Astrocyte (in vitro differentiated cells and primary cell): ENCODE measurements around the gene FILIP1L. TPM values are rescaled to one million over a fixed set of nuclear protein-coding genes. Genes with fewer than 3 reads are reported as not detected.
A peak's percentile ranks its signal among the peaks of the same experiment; 100 is the strongest.

Source experiments
- DNase-seq: peaks from one replicate; pipeline ENCODE4 v3.0.0-alpha.2; 2010; ENCODE audit warnings: low read depth
- FAIRE-seq: peaks from 2 replicates; lab custom pipeline; 2011; peaks lifted over from hg19 to GRCh38; lab: Jason Lieb, UNC
- H2AFZ ChIP-seq: 2 replicates; pipeline ENCODE4 v1.6.0; 2012; ENCODE audit warnings: low read depth, low read length, inconsistent platforms
- H3K27ac ChIP-seq: 2 replicates; pipeline ENCODE4 v1.5.1; 2011; ENCODE audit warnings: low read depth, low read length, inconsistent platforms
- H3K27me3 ChIP-seq: 2 replicates; pipeline ENCODE4 v1.6.0; 2011; ENCODE audit warnings: low read length, inconsistent platforms; ENCODE audit not compliant: insufficient read depth
- H3K36me3 ChIP-seq: 2 replicates; pipeline ENCODE4 v1.5.1; 2011; ENCODE audit warnings: low read length, inconsistent platforms; ENCODE audit not compliant: insufficient read depth
- H3K4me1 ChIP-seq: 2 replicates; pipeline ENCODE4 v1.5.1; 2011; ENCODE audit warnings: low read length, inconsistent platforms; ENCODE audit not compliant: insufficient read depth
- H3K4me2 ChIP-seq: 2 replicates; pipeline ENCODE4 v1.6.0; 2012; ENCODE audit warnings: low read length, inconsistent platforms
- H3K4me3 ChIP-seq: 2 replicates; pipeline ENCODE4 v1.5.1; 2011; ENCODE audit warnings: low read depth, mild to moderate bottlenecking, low read length, inconsistent platforms; ENCODE audit not compliant: insufficient read depth
- H3K79me2 ChIP-seq: 2 replicates; pipeline ENCODE4 v1.6.0; 2012; ENCODE audit warnings: mild to moderate bottlenecking, low read length, inconsistent platforms; ENCODE audit not compliant: insufficient read depth
- H3K9ac ChIP-seq: 2 replicates; pipeline ENCODE4 v1.6.0; 2012; ENCODE audit warnings: mild to moderate bottlenecking, low read length, inconsistent platforms
- H3K9me3 ChIP-seq: 2 replicates; pipeline ENCODE4 v1.5.1; 2012; ENCODE audit warnings: low read depth, mild to moderate bottlenecking, low read length, inconsistent platforms; ENCODE audit not compliant: insufficient read depth
- H4K20me1 ChIP-seq: 2 replicates; pipeline ENCODE4 v1.6.0; 2012; ENCODE audit warnings: low read length, inconsistent platforms; ENCODE audit not compliant: insufficient read depth
- H3K27ac Mint-ChIP-seq: one replicate; pipeline ENCODE4 v1.8.0; 2021; ENCODE audit warnings: mild to moderate bottlenecking, mixed read lengths; ENCODE audit not compliant: unreplicated experiment
- H3K27me3 Mint-ChIP-seq: one replicate; pipeline ENCODE4 v1.8.0; 2021; ENCODE audit warnings: low read depth, mixed read lengths; ENCODE audit not compliant: unreplicated experiment
- H3K36me3 Mint-ChIP-seq: one replicate; pipeline ENCODE4 v1.8.0; 2021; ENCODE audit warnings: low read depth, mixed read lengths; ENCODE audit not compliant: unreplicated experiment
- H3K4me1 Mint-ChIP-seq: one replicate; pipeline ENCODE4 v1.8.0; 2021; ENCODE audit warnings: low read depth, mixed read lengths; ENCODE audit not compliant: unreplicated experiment
- H3K4me3 Mint-ChIP-seq: one replicate; pipeline ENCODE4 v1.8.0; 2021; ENCODE audit warnings: mild to moderate bottlenecking, moderate library complexity, mixed read lengths; ENCODE audit not compliant: unreplicated experiment
- H3K9me3 Mint-ChIP-seq: one replicate; pipeline ENCODE4 v1.8.0; 2021; ENCODE audit warnings: mild to moderate bottlenecking, mixed read lengths; ENCODE audit not compliant: unreplicated experiment
- EZH2 ChIP-seq: IDR thresholded peaks from 2 replicates; pipeline ENCODE4 v1.6.1; 2012; ENCODE audit warnings: mild to moderate bottlenecking, low read length, inconsistent platforms; ENCODE audit not compliant: insufficient read depth
- total RNA-seq: library from RNA; stranded (reverse); gene quantifications from 2 replicates; pipeline ENCODE4 v1.2.1, GENCODE V29; 2021
- TF ChIP-seq, protein P1 (sequence below): IDR thresholded peaks from 2 replicates; pipeline ENCODE4 v1.5.1; 2011; ENCODE audit warnings: low read depth, mild to moderate bottlenecking, inconsistent platforms, low read length, moderate library complexity; ENCODE audit not compliant: insufficient read depth

Gene FILIP1L
- total RNA-seq, 1 donor from 2014 or later = 209 TPM

GRCh38 chr3:100081986-100082692 lies 32.2 kb downstream of the FILIP1L start:
- TF ChIP-seq EZH2 = no peak
- TF ChIP-seq, protein P1, sequence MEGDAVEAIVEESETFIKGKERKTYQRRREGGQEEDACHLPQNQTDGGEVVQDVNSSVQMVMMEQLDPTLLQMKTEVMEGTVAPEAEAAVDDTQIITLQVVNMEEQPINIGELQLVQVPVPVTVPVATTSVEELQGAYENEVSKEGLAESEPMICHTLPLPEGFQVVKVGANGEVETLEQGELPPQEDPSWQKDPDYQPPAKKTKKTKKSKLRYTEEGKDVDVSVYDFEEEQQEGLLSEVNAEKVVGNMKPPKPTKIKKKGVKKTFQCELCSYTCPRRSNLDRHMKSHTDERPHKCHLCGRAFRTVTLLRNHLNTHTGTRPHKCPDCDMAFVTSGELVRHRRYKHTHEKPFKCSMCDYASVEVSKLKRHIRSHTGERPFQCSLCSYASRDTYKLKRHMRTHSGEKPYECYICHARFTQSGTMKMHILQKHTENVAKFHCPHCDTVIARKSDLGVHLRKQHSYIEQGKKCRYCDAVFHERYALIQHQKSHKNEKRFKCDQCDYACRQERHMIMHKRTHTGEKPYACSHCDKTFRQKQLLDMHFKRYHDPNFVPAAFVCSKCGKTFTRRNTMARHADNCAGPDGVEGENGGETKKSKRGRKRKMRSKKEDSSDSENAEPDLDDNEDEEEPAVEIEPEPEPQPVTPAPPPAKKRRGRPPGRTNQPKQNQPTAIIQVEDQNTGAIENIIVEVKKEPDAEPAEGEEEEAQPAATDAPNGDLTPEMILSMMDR = no peak
- H2AFZ ChIP-seq = no peak overlapping the region
- Mint-ChIP-seq H3K4me1 (peaks cover 43% of the 10 kb centered on the region), H3K27ac (no peak overlapping the region), H3K9me3 (no peaks in the 10 kb centered on the region), H3K36me3 (no peaks in the 10 kb centered on the region), H3K4me3 (no peak overlapping the region), H3K27me3 (no peaks in the 10 kb centered on the region)
- no peaks in the 10 kb centered on the region for H3K36me3 ChIP-seq
- no peaks in the 10 kb centered on the region for H3K9me3 ChIP-seq
- no peaks in the 10 kb centered on the region for H4K20me1 ChIP-seq
- H3K27me3 ChIP-seq = no peaks in the 10 kb centered on the region
- no peak overlapping the region for H3K27ac ChIP-seq
- no peaks in the 10 kb centered on the region for H3K79me2 ChIP-seq
- H3K9ac ChIP-seq = no peak overlapping the region
- no peak overlapping the region for H3K4me2 ChIP-seq
- DNase-seq = no peak
- FAIRE-seq = no peak
- no peak overlapping the region for H3K4me3 ChIP-seq
- peaks cover 14% of the 10 kb centered on the region for H3K4me1 ChIP-seq

DNA sequence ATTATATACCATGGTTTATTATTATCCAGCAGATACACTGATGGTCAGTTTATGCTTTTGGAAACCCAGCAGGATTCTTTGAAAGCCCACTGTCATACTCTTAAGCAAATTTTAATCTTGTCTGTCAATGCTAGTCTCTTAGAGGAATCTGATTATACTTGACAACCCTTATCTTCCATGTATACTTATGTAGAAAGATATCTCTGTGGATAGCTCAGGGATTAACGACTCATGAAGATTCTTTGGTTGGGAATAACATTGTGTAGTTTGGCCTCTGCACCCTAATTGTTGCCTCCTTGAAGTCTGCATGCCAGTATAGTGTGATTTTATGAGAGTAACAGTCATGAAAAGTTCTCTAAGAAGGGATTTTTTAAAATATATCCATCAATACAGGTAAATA lies 33.0 kb downstream of the FILIP1L start:
- H3K36me3 Mint-ChIP-seq = no peaks in the 10 kb centered on the region
- Histone ChIP-seq H2AFZ (no peak overlapping the region), H3K79me2 (no peaks in the 10 kb centered on the region), H3K27me3 (no peaks in the 10 kb centered on the region), H3K9ac (no peak overlapping the region), H3K27ac (no peak overlapping the region), H3K4me2 (no peak overlapping the region), H3K36me3 (no peaks in the 10 kb centered on the region), H3K4me3 (no peak overlapping the region), H3K4me1 (peaks cover 7% of the 10 kb centered on the region), H4K20me1 (no peaks in the 10 kb centered on the region), H3K9me3 (no peaks in the 10 kb centered on the region)
- TF ChIP-seq, protein P1 = no peak
- TF ChIP-seq EZH2 = no peak
- no peak overlapping the region for H3K4me3 Mint-ChIP-seq
- H3K9me3 Mint-ChIP-seq = no peaks in the 10 kb centered on the region
- no peak for DNase-seq
- H3K27me3 Mint-ChIP-seq = no peaks in the 10 kb centered on the region
- no peak for FAIRE-seq
- no peak overlapping the region for H3K27ac Mint-ChIP-seq
- peaks cover 44% of the 10 kb centered on the region for H3K4me1 Mint-ChIP-seq

GRCh38 chr3:100080573-100080972 lies 33.7 kb downstream of the FILIP1L start:
- no peaks in the 10 kb centered on the region for H3K9me3 Mint-ChIP-seq
- no peak overlapping the region for H3K4me3 Mint-ChIP-seq
- no peaks in the 10 kb centered on the region for H4K20me1 ChIP-seq
- no peaks in the 10 kb centered on the region for H3K9me3 ChIP-seq
- H3K27ac ChIP-seq = no peak overlapping the region
- peak overlapping the region; percentile 14 for H3K27ac Mint-ChIP-seq
- no peaks in the 10 kb centered on the region for H3K27me3 Mint-ChIP-seq
- peaks cover 7% of the 10 kb centered on the region for H3K4me1 ChIP-seq
- no peak overlapping the region for H3K4me3 ChIP-seq
- peaks cover 48% of the 10 kb centered on the region for H3K4me1 Mint-ChIP-seq
- TF ChIP-seq, protein P1 = no peak
- TF ChIP-seq EZH2 = no peak
- H3K27me3 ChIP-seq = no peaks in the 10 kb centered on the region
- H3K79me2 ChIP-seq = no peaks in the 10 kb centered on the region
- H3K36me3 Mint-ChIP-seq = no peaks in the 10 kb centered on the region
- DNase-seq = peak; percentile 65
- H3K36me3 ChIP-seq = no peaks in the 10 kb centered on the region
- no peak for FAIRE-seq
- H3K9ac ChIP-seq = no peak overlapping the region
- H2AFZ ChIP-seq = no peak overlapping the region
- H3K4me2 ChIP-seq = no peak overlapping the region
